ENCODE data around the gene XRCC4.

DNA sequence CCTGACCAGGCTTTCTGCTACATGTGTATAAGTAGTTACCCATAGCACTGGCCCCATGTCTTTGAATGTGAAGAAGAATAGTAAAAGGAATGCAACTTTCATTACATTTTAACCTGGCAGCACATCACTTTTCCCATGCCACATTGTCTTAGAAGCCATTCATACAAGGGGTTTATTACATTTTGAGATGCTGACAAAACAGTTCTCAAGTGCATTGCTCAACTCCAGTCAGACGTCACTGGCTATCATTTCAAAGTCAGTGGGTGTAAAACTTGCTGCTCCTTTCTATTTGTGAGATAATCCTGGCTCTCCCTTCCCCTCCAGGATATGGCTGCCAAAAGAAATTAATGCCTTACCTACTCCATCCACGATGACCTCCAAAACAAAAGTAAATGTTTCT lies 297.2 kb downstream of the XRCC4 start:
- TF ChIP-seq, protein P1, sequence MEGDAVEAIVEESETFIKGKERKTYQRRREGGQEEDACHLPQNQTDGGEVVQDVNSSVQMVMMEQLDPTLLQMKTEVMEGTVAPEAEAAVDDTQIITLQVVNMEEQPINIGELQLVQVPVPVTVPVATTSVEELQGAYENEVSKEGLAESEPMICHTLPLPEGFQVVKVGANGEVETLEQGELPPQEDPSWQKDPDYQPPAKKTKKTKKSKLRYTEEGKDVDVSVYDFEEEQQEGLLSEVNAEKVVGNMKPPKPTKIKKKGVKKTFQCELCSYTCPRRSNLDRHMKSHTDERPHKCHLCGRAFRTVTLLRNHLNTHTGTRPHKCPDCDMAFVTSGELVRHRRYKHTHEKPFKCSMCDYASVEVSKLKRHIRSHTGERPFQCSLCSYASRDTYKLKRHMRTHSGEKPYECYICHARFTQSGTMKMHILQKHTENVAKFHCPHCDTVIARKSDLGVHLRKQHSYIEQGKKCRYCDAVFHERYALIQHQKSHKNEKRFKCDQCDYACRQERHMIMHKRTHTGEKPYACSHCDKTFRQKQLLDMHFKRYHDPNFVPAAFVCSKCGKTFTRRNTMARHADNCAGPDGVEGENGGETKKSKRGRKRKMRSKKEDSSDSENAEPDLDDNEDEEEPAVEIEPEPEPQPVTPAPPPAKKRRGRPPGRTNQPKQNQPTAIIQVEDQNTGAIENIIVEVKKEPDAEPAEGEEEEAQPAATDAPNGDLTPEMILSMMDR (conservative IDR thresholded peaks at IDR 0.05; ENCODE audit: low read depth, low read length), result no peak
- no peak for TF ChIP-seq EZH2 (IDR thresholded peaks at IDR 0.05; ENCODE audit: low read length, unreplicated experiment)
- no peak for TF ChIP-seq EZH2phosphoT487 (IDR thresholded peaks at IDR 0.05; ENCODE audit: borderline replicate concordance, low read length)
